GM23338 (cell line): ENCODE measurements around the gene CEP78. TPM values are rescaled to one million over a fixed set of nuclear protein-coding genes. Genes with fewer than 3 reads are reported as not detected.
A peak's percentile ranks its signal among the peaks of the same experiment; 100 is the strongest.

Experiments
- ATAC-seq: fragments of 200-7000 bp; cut with Tn5 transposase; 3 replicates; pipeline ENCODE4 v1.9.1; 2020
- DNase-seq: peaks from one replicate; pipeline ENCODE4 v3.0.0-alpha.2; 2015; ENCODE audit warnings: low spot score
- H2AFZ ChIP-seq: fragments of 200-600 bp; sonication (generic); 2 replicates; pipeline ENCODE4 v1.8.0; 2016; ENCODE audit warnings: antibody characterized with exemption, mild to moderate bottlenecking, moderate library complexity
- H3F3A ChIP-seq: fragments of 200-600 bp; sonication (generic); replicated peaks from 2 replicates; pipeline ENCODE4 v1.8.0; 2017; ENCODE audit warnings: antibody characterized with exemption, mixed run types, low read depth
- H3K27ac ChIP-seq: fragments of 200-600 bp; sonication (generic); 2 replicates; pipeline ENCODE4 v1.6.1; 2016; ENCODE audit warnings: low read depth
- H3K27me3 ChIP-seq: fragments of 200-600 bp; sonication (generic); 2 replicates; pipeline ENCODE4 v1.8.0; 2016; ENCODE audit warnings: mild to moderate bottlenecking, mixed run types, moderate library complexity; ENCODE audit not compliant: insufficient read depth
- H3K36me3 ChIP-seq: fragments of 200-600 bp; sonication (generic); 2 replicates; pipeline ENCODE4 v1.8.0; 2016; ENCODE audit warnings: mild to moderate bottlenecking; ENCODE audit not compliant: insufficient read depth
- H3K4me1 ChIP-seq: fragments of 200-600 bp; sonication (generic); 2 replicates; pipeline ENCODE4 v1.8.0; 2016; ENCODE audit warnings: mild to moderate bottlenecking, moderate library complexity; ENCODE audit not compliant: insufficient read depth
- H3K4me2 ChIP-seq: fragments of 200-600 bp; sonication (generic); 2 replicates; pipeline ENCODE4 v1.7.1; 2017; ENCODE audit warnings: mixed run types
- H3K4me3 ChIP-seq: fragments of 200-600 bp; sonication (generic); 2 replicates; pipeline ENCODE4 v1.6.1; 2016; ENCODE audit warnings: mixed run types
- H3K79me2 ChIP-seq: fragments of 200-600 bp; sonication (generic); replicated peaks from 2 replicates; pipeline ENCODE4 v1.8.0; 2017; ENCODE audit warnings: mild to moderate bottlenecking; ENCODE audit not compliant: insufficient read depth
- H3K9me2 ChIP-seq: fragments of 200-600 bp; sonication (generic); 2 replicates; pipeline ENCODE4 v1.8.0; 2017; ENCODE audit not compliant: insufficient read depth
- H4K20me1 ChIP-seq: fragments of 200-600 bp; sonication (generic); replicated peaks from 2 replicates; pipeline ENCODE4 v1.8.0; 2017; ENCODE audit warnings: mild to moderate bottlenecking; ENCODE audit not compliant: insufficient read depth
- H3K27ac Mint-ChIP-seq: 2 replicates; pipeline ENCODE4 v1.8.0; 2020; ENCODE audit warnings: inconsistent platforms, mild to moderate bottlenecking, moderate library complexity, mixed read lengths
- H3K27me3 Mint-ChIP-seq: 3 replicates; pipeline ENCODE4 v1.8.0; 2022; ENCODE audit warnings: low read depth, mild to moderate bottlenecking, moderate library complexity, mixed read lengths, inconsistent platforms; ENCODE audit not compliant: insufficient read depth, poor library complexity
- H3K36me3 Mint-ChIP-seq: 3 replicates; pipeline ENCODE4 v1.8.0; 2021; ENCODE audit warnings: low read depth, mild to moderate bottlenecking, inconsistent platforms, moderate library complexity, mixed read lengths
- H3K4me1 Mint-ChIP-seq: 3 replicates; pipeline ENCODE4 v1.8.0; 2020; ENCODE audit warnings: mild to moderate bottlenecking, inconsistent platforms, mixed read lengths
- H3K4me3 Mint-ChIP-seq: 3 replicates; pipeline ENCODE4 v1.8.0; 2021; ENCODE audit warnings: moderate library complexity, mild to moderate bottlenecking, inconsistent platforms, mixed read lengths
- H3K9me3 Mint-ChIP-seq: 3 replicates; pipeline ENCODE4 v1.8.0; 2020; ENCODE audit warnings: moderate library complexity, mild to moderate bottlenecking, inconsistent platforms, mixed read lengths
- CREB1 ChIP-seq: fragments of 250-450 bp; sonication (Bioruptor Pico); IDR thresholded peaks from 2 replicates; pipeline ENCODE4 v1.5.0; 2020; ENCODE audit warnings: low read depth, mild to moderate bottlenecking, moderate library complexity
- ETS1 ChIP-seq: IDR thresholded peaks from 2 replicates; pipeline ENCODE4 v1.6.1; 2016; ENCODE audit warnings: antibody characterized with exemption
- EZH2 ChIP-seq: fragments of 200-600 bp; sonication (generic); IDR thresholded peaks from one replicate; pipeline ENCODE4 v1.8.0; 2017; ENCODE audit warnings: antibody characterized with exemption, mild to moderate bottlenecking, low read depth; ENCODE audit not compliant: unreplicated experiment
- EZH2phosphoT487 ChIP-seq: fragments of 200-600 bp; sonication (generic); IDR thresholded peaks from one replicate; pipeline ENCODE4 v1.8.1; 2018; ENCODE audit warnings: antibody characterized with exemption; ENCODE audit not compliant: unreplicated experiment
- JUNB ChIP-seq: IDR thresholded peaks from one replicate; pipeline ENCODE4 v1.6.1; 2016; ENCODE audit warnings: antibody characterized with exemption; ENCODE audit not compliant: unreplicated experiment
- NANOG ChIP-seq: IDR thresholded peaks from 2 replicates; pipeline ENCODE4 v1.6.1; 2016; ENCODE audit warnings: antibody characterized with exemption, borderline replicate concordance
- POLR2AphosphoS5 ChIP-seq: IDR thresholded peaks from 2 replicates; pipeline ENCODE4 v1.6.1; 2016; ENCODE audit warnings: antibody characterized with exemption, low read depth
- ZNF114 ChIP-seq: fragments of 250-450 bp; sonication (Bioruptor Pico); IDR thresholded peaks from 2 replicates; pipeline ENCODE4 v1.5.0; 2020; ENCODE audit warnings: mild to moderate bottlenecking, moderate library complexity
- ZNF462 ChIP-seq: fragments of 250-450 bp; sonication (Bioruptor Pico); IDR thresholded peaks from 2 replicates; pipeline ENCODE4 v1.5.0; 2020; ENCODE audit warnings: mild to moderate bottlenecking, moderate library complexity
- polyA plus RNA-seq: library from polyadenylated mRNA; unstranded; fragments of >200 nt; fragmentation: Nextera tagmentation; extraction: Ambion mirVana; gene quantifications from 2 replicates; pipeline ENCODE4 v1.2.1, GENCODE V29; 2016
- total RNA-seq: library from RNA; depleted of rRNA; stranded (reverse); fragments of >200 nt; shearing (Covaris generic); gene quantifications from 2 replicates; pipeline ENCODE4 v1.2.3, GENCODE V29; 2014
- TF ChIP-seq, protein P1 (sequence below), 2 experiments: fragments of 200-600 bp in 1 of 2; sonication (generic) in 1 of 2; conservative IDR thresholded peaks; 2 replicates each; pipeline versions ENCODE4 v1.5.1 to v1.6.1; 2016 to 2017; ENCODE audit warnings: antibody characterized with exemption in 2 of 2, low read depth in 2 of 2, mild to moderate bottlenecking in 2 of 2, moderate library complexity in 1 of 2

Gene CEP78
- total and polyA plus RNA-seq, 2 experiments from 2014 or later = 19.9 to 48.3 TPM

- Histone ChIP-seq H2AFZ (no peak overlapping the region), H3K4me3 (no peak overlapping the region), H3K79me2 (no peaks in the 10 kb centered on the region), H3K4me2 (no peak overlapping the region), H3K4me1 (no peaks in the 10 kb centered on the region), H3F3A (no peaks in the 10 kb centered on the region), H3K27ac (no peak overlapping the region), H4K20me1 (no peaks in the 10 kb centered on the region), H3K36me3 (no peaks in the 10 kb centered on the region; the same call in 1 of the 2 replicates), H3K9me2 (no peaks in the 10 kb centered on the region), H3K27me3 (no peaks in the 10 kb centered on the region)
- peak; percentile 61 for DNase-seq
- TF ChIP-seq, protein P1, sequence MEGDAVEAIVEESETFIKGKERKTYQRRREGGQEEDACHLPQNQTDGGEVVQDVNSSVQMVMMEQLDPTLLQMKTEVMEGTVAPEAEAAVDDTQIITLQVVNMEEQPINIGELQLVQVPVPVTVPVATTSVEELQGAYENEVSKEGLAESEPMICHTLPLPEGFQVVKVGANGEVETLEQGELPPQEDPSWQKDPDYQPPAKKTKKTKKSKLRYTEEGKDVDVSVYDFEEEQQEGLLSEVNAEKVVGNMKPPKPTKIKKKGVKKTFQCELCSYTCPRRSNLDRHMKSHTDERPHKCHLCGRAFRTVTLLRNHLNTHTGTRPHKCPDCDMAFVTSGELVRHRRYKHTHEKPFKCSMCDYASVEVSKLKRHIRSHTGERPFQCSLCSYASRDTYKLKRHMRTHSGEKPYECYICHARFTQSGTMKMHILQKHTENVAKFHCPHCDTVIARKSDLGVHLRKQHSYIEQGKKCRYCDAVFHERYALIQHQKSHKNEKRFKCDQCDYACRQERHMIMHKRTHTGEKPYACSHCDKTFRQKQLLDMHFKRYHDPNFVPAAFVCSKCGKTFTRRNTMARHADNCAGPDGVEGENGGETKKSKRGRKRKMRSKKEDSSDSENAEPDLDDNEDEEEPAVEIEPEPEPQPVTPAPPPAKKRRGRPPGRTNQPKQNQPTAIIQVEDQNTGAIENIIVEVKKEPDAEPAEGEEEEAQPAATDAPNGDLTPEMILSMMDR (conservative IDR thresholded peaks at IDR 0.05; ENCODE audit: low read depth in 2 of 2) = peak in 1 of 2 experiments; percentile 80; a peak in 3 of 4 replicates
- TF ChIP-seq EZH2 = no peak
- ATAC-seq = no peak
- Mint-ChIP-seq H3K9me3 (no peaks in the 10 kb centered on the region), H3K4me1 (no peaks in the 10 kb centered on the region), H3K27me3 (no peaks in the 10 kb centered on the region), H3K36me3 (peaks cover 16% of the 10 kb centered on the region; the same call in 2 of the 3 replicates), H3K27ac (no peak overlapping the region), H3K4me3 (no peak overlapping the region)
Observed at GRCh38 chr9:78261403-78262001, 25.6 kb downstream of the CEP78 start.

DNA sequence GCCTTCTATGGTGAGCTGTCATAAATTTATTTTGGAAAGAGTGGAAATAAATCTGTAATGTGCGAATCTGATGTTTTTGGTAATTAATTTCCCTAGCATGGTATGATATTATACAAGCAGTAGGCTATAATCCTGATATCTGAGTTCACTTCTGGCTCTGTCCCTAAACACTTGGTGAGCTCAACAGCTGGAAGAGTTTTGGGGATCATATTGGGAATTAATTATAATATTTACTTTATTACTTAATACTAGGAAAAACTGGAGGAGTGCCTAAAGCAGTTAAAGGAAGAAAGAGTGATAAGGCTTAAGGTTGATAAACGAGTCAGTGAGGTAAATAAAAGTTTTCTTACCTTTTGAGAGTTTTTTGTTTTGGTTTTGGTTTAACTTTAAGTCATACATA, 26.8 kb downstream of the CEP78 start:
- H3K27me3 Mint-ChIP-seq = no peaks in the 10 kb centered on the region
- no peaks in the 10 kb centered on the region for H3K4me1 Mint-ChIP-seq
- H4K20me1 ChIP-seq = no peaks in the 10 kb centered on the region
- H3K4me3 ChIP-seq = no peak overlapping the region
- ATAC-seq (no peak), DNase-seq (no peak)
- H3K4me2 ChIP-seq = no peak overlapping the region
- H3K27ac Mint-ChIP-seq = no peak overlapping the region
- no peaks in the 10 kb centered on the region for H3F3A ChIP-seq
- peaks cover 19% of the 10 kb centered on the region for H3K36me3 Mint-ChIP-seq
- peaks cover 10% of the 10 kb centered on the region for H3K36me3 ChIP-seq
- no peaks in the 10 kb centered on the region for H3K4me1 ChIP-seq
- no peak overlapping the region for H3K4me3 Mint-ChIP-seq
- H3K27me3 ChIP-seq = no peaks in the 10 kb centered on the region
- H3K9me3 Mint-ChIP-seq = no peaks in the 10 kb centered on the region
- H3K27ac ChIP-seq = no peak overlapping the region
- no peak overlapping the region for H2AFZ ChIP-seq
- H3K9me2 ChIP-seq = no peaks in the 10 kb centered on the region
- no peaks in the 10 kb centered on the region for H3K79me2 ChIP-seq
- TF ChIP-seq JUNB (no peak), EZH2phosphoT487 (no peak), CREB1 (CRISPR knock-in tag) (no peak), POLR2AphosphoS5 (no peak), ZNF462 (CRISPR knock-in tag) (no peak), NANOG (no peak), ETS1 (no peak), ZNF114 (CRISPR knock-in tag) (no peak)
- TF ChIP-seq, protein P1 (conservative IDR thresholded peaks at IDR 0.05; ENCODE audit: low read depth in 2 of 2) = no peak
